KMS-11 (cell line): ENCODE data around the gene CSRNP3.

ENCODE experiments used
- H2AFZ ChIP-seq: fragments of 200-600 bp; sonication (generic); 2 replicates; pipeline ENCODE4 v1.6.1; 2016; ENCODE audit warnings: antibody characterized with exemption, mixed run types, low read depth
- H3K27ac ChIP-seq: fragments of 200-600 bp; sonication (generic); 2 replicates; pipeline ENCODE4 v1.6.1; 2016; ENCODE audit warnings: mild to moderate bottlenecking, mixed run types
- H3K27me3 ChIP-seq: fragments of 200-600 bp; sonication (generic); 2 replicates; pipeline ENCODE4 v1.6.1; 2017; ENCODE audit warnings: mild to moderate bottlenecking, low read depth, mixed run types, moderate library complexity; ENCODE audit not compliant: insufficient read depth
- H3K36me3 ChIP-seq: fragments of 200-600 bp; sonication (generic); 2 replicates; pipeline ENCODE4 v1.6.1; 2017; ENCODE audit warnings: mild to moderate bottlenecking, mixed run types; ENCODE audit not compliant: insufficient read depth
- H3K4me1 ChIP-seq: fragments of 200-600 bp; sonication (generic); 2 replicates; pipeline ENCODE4 v1.6.1; 2016; ENCODE audit warnings: mild to moderate bottlenecking, low read depth, mixed run types; ENCODE audit not compliant: poor library complexity, severe bottlenecking
- H3K4me2 ChIP-seq: fragments of 200-600 bp; sonication (generic); 2 replicates; pipeline ENCODE4 v1.7.0; 2016; ENCODE audit warnings: mild to moderate bottlenecking, mixed run types
- H3K4me3 ChIP-seq: fragments of 200-600 bp; sonication (generic); IDR thresholded peaks from 2 replicates; pipeline ENCODE4 v1.6.1; 2017; ENCODE audit warnings: low read depth, low read length, mixed read lengths; ENCODE audit not compliant: insufficient read depth
- H3K79me2 ChIP-seq: fragments of 200-600 bp; sonication (generic); 2 replicates; pipeline ENCODE4 v1.6.1; 2016; ENCODE audit warnings: low read depth, mixed run types; ENCODE audit not compliant: insufficient read depth
- H3K9ac ChIP-seq: fragments of 200-600 bp; sonication (generic); 2 replicates; pipeline ENCODE4 v1.6.1; 2016; ENCODE audit warnings: mild to moderate bottlenecking, mixed run types
- H4K20me1 ChIP-seq: fragments of 200-600 bp; sonication (generic); 2 replicates; pipeline ENCODE4 v1.6.1; 2016; ENCODE audit warnings: mild to moderate bottlenecking, mixed run types; ENCODE audit not compliant: insufficient read depth
- CTCF ChIP-seq: fragments of 200-600 bp; sonication (generic); conservative IDR thresholded peaks from 2 replicates; pipeline ENCODE4 v1.6.1; 2017; ENCODE audit warnings: low read depth, mild to moderate bottlenecking, antibody characterized with exemption, low read length, moderate library complexity, mixed read lengths

The CSRNP3 gene

GRCh38 chr2:165609672-165610071 is 140.2 kb downstream of the CSRNP3 start:
- Histone ChIP-seq H3K27me3 (no peaks in the 10 kb centered on the region), H4K20me1 (no peaks in the 10 kb centered on the region), H3K27ac (no peak overlapping the region), H3K4me3 (no peak overlapping the region), H3K79me2 (no peaks in the 10 kb centered on the region), H2AFZ (no peak overlapping the region), H3K4me2 (no peak overlapping the region), H3K9ac (no peak overlapping the region), H3K4me1 (no peaks in the 10 kb centered on the region), H3K36me3 (no peaks in the 10 kb centered on the region)
- no peak for TF ChIP-seq CTCF

GRCh38 chr2:165610591-165611029 is 141.1 kb downstream of the CSRNP3 start:
- Histone ChIP-seq H3K4me3 (no peak overlapping the region), H2AFZ (no peak overlapping the region), H3K4me1 (no peaks in the 10 kb centered on the region), H3K27ac (no peak overlapping the region), H3K36me3 (no peaks in the 10 kb centered on the region), H3K9ac (no peak overlapping the region), H4K20me1 (no peaks in the 10 kb centered on the region), H3K4me2 (no peak overlapping the region), H3K79me2 (no peaks in the 10 kb centered on the region), H3K27me3 (no peaks in the 10 kb centered on the region)
- TF ChIP-seq CTCF: no peak

- Histone ChIP-seq H3K4me2 (no peak overlapping the region), H3K4me3 (no peak overlapping the region), H2AFZ (no peak overlapping the region), H3K4me1 (no peaks in the 10 kb centered on the region), H3K36me3 (no peaks in the 10 kb centered on the region), H4K20me1 (no peaks in the 10 kb centered on the region), H3K27me3 (no peaks in the 10 kb centered on the region), H3K27ac (no peak overlapping the region), H3K9ac (no peak overlapping the region), H3K79me2 (no peaks in the 10 kb centered on the region)
- TF ChIP-seq CTCF: no peak
These were observed 148.4 kb downstream of the CSRNP3 start for GRCh38 chr2:165617741-165618481.

- H3K9ac ChIP-seq: no peak overlapping the region
- no peaks in the 10 kb centered on the region for H3K4me1 ChIP-seq
- H2AFZ ChIP-seq: no peak overlapping the region
- no peak for TF ChIP-seq CTCF
- no peak overlapping the region for H3K4me3 ChIP-seq
- no peak overlapping the region for H3K4me2 ChIP-seq
- no peaks in the 10 kb centered on the region for H3K27me3 ChIP-seq
- H3K79me2 ChIP-seq: no peaks in the 10 kb centered on the region
- no peaks in the 10 kb centered on the region for H3K36me3 ChIP-seq
- no peaks in the 10 kb centered on the region for H4K20me1 ChIP-seq
- H3K27ac ChIP-seq: no peak overlapping the region
These were observed 149.3 kb downstream of the CSRNP3 start for GRCh38 chr2:165618806-165619205.
